Smooth muscle cell (in vitro differentiated cells): ENCODE results near the gene HCK. TPM values are rescaled to one million over a fixed set of nuclear protein-coding genes. Genes with fewer than 3 reads are reported as not detected.
A peak's percentile ranks its signal among the peaks of the same experiment; 100 is the strongest.

Experiments
- DNase-seq: peaks from one replicate; lab custom pipeline; 2025; ENCODE audit not compliant: unreplicated experiment; lab: John Stamatoyannopoulos, UW
- H2AFZ ChIP-seq: fragments of 200-600 bp; sonication (generic); 2 replicates; pipeline ENCODE4 v1.6.0; 2016; ENCODE audit warnings: antibody characterized with exemption, low read depth, mild to moderate bottlenecking
- H3F3A ChIP-seq: fragments of 200-600 bp; sonication (generic); 2 replicates; pipeline ENCODE4 v1.6.0; 2017; ENCODE audit warnings: antibody characterized with exemption, low read depth
- H3K27ac ChIP-seq: fragments of 200-600 bp; sonication (generic); 2 replicates; pipeline ENCODE4 v1.5.1; 2016; ENCODE audit warnings: low read depth, mild to moderate bottlenecking
- H3K27me3 ChIP-seq: fragments of 200-600 bp; sonication (generic); 2 replicates; pipeline ENCODE4 v1.6.1; 2016; ENCODE audit warnings: low read depth, mild to moderate bottlenecking
- H3K36me3 ChIP-seq: fragments of 200-600 bp; sonication (generic); 2 replicates; pipeline ENCODE4 v1.5.1; 2016; ENCODE audit warnings: low read depth
- H3K4me1 ChIP-seq: fragments of 200-600 bp; sonication (generic); 2 replicates; pipeline ENCODE4 v1.5.1; 2016; ENCODE audit warnings: low read depth
- H3K4me2 ChIP-seq: fragments of 200-600 bp; sonication (generic); 2 replicates; pipeline ENCODE4 v1.6.0; 2016; ENCODE audit warnings: mild to moderate bottlenecking
- H3K4me3 ChIP-seq: fragments of 200-600 bp; sonication (generic); 2 replicates; pipeline ENCODE4 v1.5.1; 2016; ENCODE audit warnings: mild to moderate bottlenecking
- H3K79me2 ChIP-seq: fragments of 200-600 bp; sonication (generic); 2 replicates; pipeline ENCODE4 v1.6.0; 2016; ENCODE audit warnings: low read depth, mild to moderate bottlenecking
- H3K9ac ChIP-seq: fragments of 200-600 bp; sonication (generic); 2 replicates; pipeline ENCODE4 v1.6.0; 2016; ENCODE audit warnings: low read depth
- H3K9me3 ChIP-seq: fragments of 200-600 bp; sonication (generic); replicated peaks from 2 replicates; pipeline ENCODE4 v1.5.1; 2016; ENCODE audit warnings: low read depth
- H4K20me1 ChIP-seq: fragments of 200-600 bp; sonication (generic); 2 replicates; pipeline ENCODE4 v1.6.0; 2016; ENCODE audit warnings: low read depth
- WGBS: methylation state at CpG from one replicate; pipeline ENCODE4 v1.1.7; 2016; ENCODE audit warnings: low lambda C conversion rate; 5-methylcytosine and 5-hydroxymethylcytosine counted together
- polyA plus RNA-seq: library from polyadenylated mRNA; unstranded; fragments of >200 nt; fragmentation: Nextera tagmentation; extraction: Ambion mirVana; gene quantifications from 2 replicates; pipeline ENCODE4 v1.2.1, GENCODE V29; 2016
- total RNA-seq: library from RNA; depleted of rRNA; stranded (reverse); fragments of >200 nt; gene quantifications from 2 replicates; pipeline ENCODE4 v1.2.3, GENCODE V29; 2014
- TF ChIP-seq, protein P1 (sequence below): fragments of 200-600 bp; sonication (generic); IDR thresholded peaks from 2 replicates; pipeline ENCODE4 v1.5.1; 2017; ENCODE audit warnings: borderline replicate concordance, mild to moderate bottlenecking, antibody characterized with exemption; ENCODE audit not compliant: insufficient read depth, poor library complexity, severe bottlenecking

HCK gene
- total and polyA plus RNA-seq, 2 experiments from 2014 or later = 2.0 to 2.4 TPM

DNA sequence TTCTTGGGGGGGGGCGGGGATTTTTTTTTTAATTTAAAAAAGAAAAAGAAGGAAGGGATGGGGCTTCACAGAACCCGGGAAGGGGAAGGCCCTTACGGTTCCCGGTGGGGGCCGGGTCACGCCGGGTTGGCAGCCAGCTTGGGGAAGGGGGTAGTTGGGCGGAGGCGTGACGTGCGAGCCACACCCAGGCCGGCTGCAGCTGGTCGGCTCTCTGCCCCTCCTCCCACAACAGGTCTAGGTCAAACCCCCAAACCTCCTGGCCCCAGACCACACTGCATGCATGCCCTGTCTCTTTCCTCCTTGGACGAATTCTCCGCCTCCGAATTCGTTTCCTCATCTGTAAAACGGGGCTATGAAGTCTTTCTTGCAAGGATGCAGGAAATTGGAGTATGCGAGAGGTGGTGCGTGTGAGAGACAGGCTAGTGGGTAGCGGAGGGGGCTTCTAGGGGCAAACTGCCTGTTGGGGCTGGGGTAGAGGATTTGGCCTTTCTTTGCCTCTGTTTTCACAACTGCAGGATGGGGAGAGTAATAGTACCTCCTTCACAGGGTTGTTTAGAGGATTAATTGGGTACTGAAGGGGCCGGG lies 828 bp downstream of the HCK start:
- peak overlapping the region; percentile 85 for H3K4me2 ChIP-seq

DNA sequence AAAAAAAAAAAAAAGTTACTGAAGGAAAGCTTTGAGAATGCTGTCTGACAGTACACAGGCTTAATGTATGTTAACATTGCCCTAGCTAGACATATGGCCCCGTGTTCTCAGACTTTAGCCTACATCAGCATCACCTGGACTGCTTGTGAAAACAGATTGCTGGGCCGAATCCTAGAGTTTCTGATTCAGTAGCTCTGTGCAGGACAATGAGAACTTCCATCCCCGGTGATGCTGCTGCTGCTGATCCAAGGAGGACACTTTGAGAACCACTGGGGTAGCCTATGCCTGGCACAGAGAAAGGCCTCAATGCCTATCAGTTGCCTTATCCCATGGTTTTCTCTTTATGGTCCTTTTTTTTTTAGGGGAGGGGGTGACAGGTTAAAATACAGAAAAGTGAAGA lies 1.6 kb downstream of the HCK start:
- Histone ChIP-seq H3K4me2 (no peak overlapping the region), H3K9me3 (no peaks in the 10 kb centered on the region), H3K4me3 (no peak overlapping the region), H3K36me3 (no peaks in the 10 kb centered on the region), H3K27me3 (peaks cover 87% of the 10 kb centered on the region), H3K9ac (no peak overlapping the region), H3K4me1 (peaks cover 4% of the 10 kb centered on the region), H2AFZ (no peak overlapping the region), H3F3A (no peaks in the 10 kb centered on the region), H3K79me2 (no peaks in the 10 kb centered on the region), H4K20me1 (no peaks in the 10 kb centered on the region), H3K27ac (no peak overlapping the region)
- DNase-seq = no peak
- TF ChIP-seq, protein P1, sequence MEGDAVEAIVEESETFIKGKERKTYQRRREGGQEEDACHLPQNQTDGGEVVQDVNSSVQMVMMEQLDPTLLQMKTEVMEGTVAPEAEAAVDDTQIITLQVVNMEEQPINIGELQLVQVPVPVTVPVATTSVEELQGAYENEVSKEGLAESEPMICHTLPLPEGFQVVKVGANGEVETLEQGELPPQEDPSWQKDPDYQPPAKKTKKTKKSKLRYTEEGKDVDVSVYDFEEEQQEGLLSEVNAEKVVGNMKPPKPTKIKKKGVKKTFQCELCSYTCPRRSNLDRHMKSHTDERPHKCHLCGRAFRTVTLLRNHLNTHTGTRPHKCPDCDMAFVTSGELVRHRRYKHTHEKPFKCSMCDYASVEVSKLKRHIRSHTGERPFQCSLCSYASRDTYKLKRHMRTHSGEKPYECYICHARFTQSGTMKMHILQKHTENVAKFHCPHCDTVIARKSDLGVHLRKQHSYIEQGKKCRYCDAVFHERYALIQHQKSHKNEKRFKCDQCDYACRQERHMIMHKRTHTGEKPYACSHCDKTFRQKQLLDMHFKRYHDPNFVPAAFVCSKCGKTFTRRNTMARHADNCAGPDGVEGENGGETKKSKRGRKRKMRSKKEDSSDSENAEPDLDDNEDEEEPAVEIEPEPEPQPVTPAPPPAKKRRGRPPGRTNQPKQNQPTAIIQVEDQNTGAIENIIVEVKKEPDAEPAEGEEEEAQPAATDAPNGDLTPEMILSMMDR = no peak
- 87% methylated on average over 3 of the region's 3 CpGs for WGBS

More for the DNA sequence above, 828 bp downstream of the HCK start:
- H3K79me2 ChIP-seq = no peaks in the 10 kb centered on the region
- peak overlapping the region; percentile 47 for H3K4me3 ChIP-seq
- no peak overlapping the region for H2AFZ ChIP-seq
- H3K9ac ChIP-seq = no peak overlapping the region
- H3K27ac ChIP-seq = no peak overlapping the region
- peaks cover 4% of the 10 kb centered on the region for H3K4me1 ChIP-seq
- TF ChIP-seq, protein P1 = no peak
- no peak for DNase-seq
- H4K20me1 ChIP-seq = no peaks in the 10 kb centered on the region
- H3K36me3 ChIP-seq = no peaks in the 10 kb centered on the region
- H3K9me3 ChIP-seq = no peaks in the 10 kb centered on the region
- H3F3A ChIP-seq = no peaks in the 10 kb centered on the region
- 19% methylated on average over 22 of the region's 22 CpGs for WGBS
- H3K27me3 ChIP-seq = peaks cover 86% of the 10 kb centered on the region

DNA sequence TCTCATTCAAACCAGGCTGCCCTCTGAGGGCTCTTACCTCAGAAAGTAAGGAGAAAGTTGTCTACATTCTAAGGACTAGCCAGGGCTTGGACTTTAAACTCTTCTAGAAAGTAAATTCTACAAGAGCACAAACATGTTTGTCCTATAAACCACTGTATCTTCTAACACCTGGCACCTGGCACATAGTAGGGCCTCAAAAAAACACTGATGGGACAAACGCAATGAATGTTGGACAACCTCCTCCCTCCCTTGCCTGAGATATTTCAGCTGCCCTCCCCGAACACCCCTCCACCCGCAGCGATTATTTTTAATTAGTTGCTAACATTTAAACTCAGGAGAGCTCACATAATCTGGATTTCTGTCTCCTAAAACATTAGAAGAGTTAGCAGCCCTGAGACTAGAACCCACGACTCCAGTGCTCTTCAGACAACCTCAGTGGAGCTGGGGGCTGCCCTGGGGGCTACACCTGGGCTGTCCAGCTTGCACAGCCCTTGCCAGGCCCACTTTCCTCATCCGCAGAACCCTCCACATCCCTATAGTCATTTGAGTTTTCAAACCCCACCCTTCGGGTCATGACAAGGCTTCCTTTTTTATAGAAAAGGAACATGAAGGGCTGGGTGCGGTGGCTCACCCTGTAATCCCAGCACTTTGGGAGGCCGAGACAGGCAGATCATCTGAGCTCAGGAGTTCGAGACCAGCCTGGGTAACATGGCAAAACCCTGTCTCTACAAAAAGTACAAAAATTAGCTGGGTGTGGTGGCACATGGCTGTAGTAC lies 4.9 kb downstream of the HCK start:
- DNase-seq = no peak
- H2AFZ ChIP-seq = no peak overlapping the region
- H4K20me1 ChIP-seq = no peaks in the 10 kb centered on the region
- no peaks in the 10 kb centered on the region for H3K36me3 ChIP-seq
- H3K9me3 ChIP-seq = no peaks in the 10 kb centered on the region
- no peaks in the 10 kb centered on the region for H3F3A ChIP-seq
- peaks cover 82% of the 10 kb centered on the region for H3K27me3 ChIP-seq
- H3K4me1 ChIP-seq = peaks cover 4% of the 10 kb centered on the region
- TF ChIP-seq, protein P1 = no peak
- no peak overlapping the region for H3K4me2 ChIP-seq
- H3K9ac ChIP-seq = no peak overlapping the region
- H3K4me3 ChIP-seq = no peak overlapping the region
- 82% methylated on average over 10 of the region's 10 CpGs for WGBS
- H3K27ac ChIP-seq = no peak overlapping the region
- H3K79me2 ChIP-seq = no peaks in the 10 kb centered on the region
